GM12872 (cell line): Measurements from ENCODE around the gene ANK2.
A peak's percentile ranks its signal among the peaks of the same experiment; 100 is the strongest.

Experiments
- TF ChIP-seq, protein P1 (sequence below): IDR thresholded peaks from 3 replicates; pipeline ENCODE4 v1.5.1; 2011; ENCODE audit warnings: low read depth, mild to moderate bottlenecking, low read length, moderate library complexity; ENCODE audit not compliant: insufficient read depth

ANK2 gene

DNA sequence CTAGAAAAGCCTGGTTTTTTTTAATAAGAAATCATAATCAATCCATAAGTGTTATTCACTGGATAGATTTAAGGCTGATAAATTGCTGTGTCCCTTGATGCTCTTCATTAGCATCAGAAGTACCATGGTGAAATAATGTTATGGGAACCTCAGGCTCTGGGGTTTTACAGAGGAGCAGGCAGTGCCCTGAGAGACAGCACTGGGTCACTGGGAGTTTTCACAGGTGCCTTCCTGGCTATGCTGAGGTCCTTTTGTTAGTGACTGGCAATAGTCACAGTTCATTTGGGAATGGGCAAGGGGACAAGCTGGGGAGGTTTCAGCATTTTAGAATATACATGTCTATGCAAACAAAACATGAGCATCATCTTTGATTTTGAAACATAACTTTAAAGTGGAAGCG, 38.6 kb downstream of the ANK2 start:
- TF ChIP-seq, protein P1, sequence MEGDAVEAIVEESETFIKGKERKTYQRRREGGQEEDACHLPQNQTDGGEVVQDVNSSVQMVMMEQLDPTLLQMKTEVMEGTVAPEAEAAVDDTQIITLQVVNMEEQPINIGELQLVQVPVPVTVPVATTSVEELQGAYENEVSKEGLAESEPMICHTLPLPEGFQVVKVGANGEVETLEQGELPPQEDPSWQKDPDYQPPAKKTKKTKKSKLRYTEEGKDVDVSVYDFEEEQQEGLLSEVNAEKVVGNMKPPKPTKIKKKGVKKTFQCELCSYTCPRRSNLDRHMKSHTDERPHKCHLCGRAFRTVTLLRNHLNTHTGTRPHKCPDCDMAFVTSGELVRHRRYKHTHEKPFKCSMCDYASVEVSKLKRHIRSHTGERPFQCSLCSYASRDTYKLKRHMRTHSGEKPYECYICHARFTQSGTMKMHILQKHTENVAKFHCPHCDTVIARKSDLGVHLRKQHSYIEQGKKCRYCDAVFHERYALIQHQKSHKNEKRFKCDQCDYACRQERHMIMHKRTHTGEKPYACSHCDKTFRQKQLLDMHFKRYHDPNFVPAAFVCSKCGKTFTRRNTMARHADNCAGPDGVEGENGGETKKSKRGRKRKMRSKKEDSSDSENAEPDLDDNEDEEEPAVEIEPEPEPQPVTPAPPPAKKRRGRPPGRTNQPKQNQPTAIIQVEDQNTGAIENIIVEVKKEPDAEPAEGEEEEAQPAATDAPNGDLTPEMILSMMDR: no peak

DNA sequence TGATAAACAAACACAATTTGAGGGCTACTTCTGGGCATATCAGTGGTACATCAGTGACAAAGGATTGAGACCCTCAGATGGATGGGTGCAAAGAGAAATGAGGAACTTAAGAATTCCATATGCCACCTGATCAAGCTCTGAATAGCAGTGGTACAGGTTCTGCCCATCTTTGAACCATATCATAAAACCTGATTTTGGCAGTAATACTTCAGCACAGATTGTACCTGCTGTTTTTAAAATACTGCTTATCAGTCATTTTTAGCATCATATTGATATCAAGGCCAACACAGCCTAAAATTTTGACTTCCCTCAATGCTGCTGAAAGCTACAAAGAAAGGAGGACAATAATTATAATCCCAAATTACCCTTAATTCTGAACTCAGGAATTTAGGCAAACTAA, 41.5 kb downstream of the ANK2 start:
- TF ChIP-seq, protein P1: no peak

DNA sequence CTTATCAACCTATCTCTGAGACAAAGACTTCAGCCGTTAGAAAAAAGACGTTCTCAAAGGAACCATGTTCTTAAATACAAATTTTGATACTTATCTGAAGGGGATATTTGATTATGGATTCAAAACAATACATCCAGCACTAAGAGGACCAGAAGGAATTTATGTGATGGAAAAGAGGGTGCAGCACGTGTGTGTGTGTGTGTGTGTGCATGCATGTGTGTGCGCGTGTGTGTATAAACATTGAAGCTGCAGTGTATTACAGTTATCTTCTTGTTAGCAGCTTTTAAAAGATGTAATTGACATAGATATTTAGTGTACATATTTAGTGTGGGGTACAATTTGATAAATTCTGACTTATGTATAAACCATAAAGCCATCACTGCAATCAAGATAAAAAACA, 44.9 kb downstream of the ANK2 start:
- TF ChIP-seq, protein P1: no peak

DNA sequence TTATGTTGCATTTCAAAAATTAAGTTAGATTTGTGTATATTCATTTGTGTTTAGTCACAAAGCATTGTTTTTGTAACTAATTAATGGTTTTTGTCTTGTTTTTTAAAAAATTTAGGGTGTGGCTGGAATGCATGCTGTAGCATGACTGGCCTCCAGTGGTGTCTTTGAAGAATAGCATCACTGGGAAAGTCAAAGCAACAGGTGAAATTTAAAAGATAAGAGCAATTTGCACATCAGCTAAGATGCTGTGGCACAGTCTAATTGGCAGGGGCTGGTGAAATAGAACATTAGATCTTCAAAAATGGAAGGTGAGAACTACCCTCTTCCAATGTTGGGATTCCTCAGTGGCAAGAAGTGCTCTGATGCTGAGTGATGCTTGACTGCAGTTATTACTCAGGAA, 45.3 kb downstream of the ANK2 start:
- TF ChIP-seq, protein P1: peak; percentile 65

- TF ChIP-seq, protein P1: no peak
Measured at GRCh38 chr4:113101669-113102068, 52.2 kb downstream of the ANK2 start.

DNA sequence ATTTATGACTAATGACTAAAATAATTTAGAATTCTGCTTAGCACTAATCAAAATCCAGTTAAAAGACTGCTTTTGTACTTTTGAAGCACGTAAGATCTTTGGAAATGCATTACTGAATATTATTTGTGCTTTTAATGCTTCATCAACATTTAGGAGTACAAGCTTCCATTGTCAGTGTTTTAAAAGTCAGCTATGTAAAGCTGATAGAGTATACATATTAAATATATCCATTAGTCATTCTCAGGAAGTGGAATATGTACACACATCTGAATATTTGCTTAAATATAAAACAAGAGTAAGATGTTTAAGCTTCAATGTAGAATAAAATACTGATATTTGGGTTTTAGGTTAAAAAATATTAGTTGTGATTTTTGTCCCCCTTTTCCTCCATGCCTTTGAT, 54.1 kb downstream of the ANK2 start:
- TF ChIP-seq, protein P1: no peak

- TF ChIP-seq, protein P1: 0 out of 3 replicates have a peak, but pooled peaks have one; percentile 17
Measured at GRCh38 chr4:113106108-113106507, 56.7 kb downstream of the ANK2 start.
